ENCODE measurements around the gene LIN7A.

The LIN7A gene, protein sequence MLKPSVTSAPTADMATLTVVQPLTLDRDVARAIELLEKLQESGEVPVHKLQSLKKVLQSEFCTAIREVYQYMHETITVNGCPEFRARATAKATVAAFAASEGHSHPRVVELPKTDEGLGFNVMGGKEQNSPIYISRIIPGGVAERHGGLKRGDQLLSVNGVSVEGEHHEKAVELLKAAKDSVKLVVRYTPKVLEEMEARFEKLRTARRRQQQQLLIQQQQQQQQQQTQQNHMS

DNA sequence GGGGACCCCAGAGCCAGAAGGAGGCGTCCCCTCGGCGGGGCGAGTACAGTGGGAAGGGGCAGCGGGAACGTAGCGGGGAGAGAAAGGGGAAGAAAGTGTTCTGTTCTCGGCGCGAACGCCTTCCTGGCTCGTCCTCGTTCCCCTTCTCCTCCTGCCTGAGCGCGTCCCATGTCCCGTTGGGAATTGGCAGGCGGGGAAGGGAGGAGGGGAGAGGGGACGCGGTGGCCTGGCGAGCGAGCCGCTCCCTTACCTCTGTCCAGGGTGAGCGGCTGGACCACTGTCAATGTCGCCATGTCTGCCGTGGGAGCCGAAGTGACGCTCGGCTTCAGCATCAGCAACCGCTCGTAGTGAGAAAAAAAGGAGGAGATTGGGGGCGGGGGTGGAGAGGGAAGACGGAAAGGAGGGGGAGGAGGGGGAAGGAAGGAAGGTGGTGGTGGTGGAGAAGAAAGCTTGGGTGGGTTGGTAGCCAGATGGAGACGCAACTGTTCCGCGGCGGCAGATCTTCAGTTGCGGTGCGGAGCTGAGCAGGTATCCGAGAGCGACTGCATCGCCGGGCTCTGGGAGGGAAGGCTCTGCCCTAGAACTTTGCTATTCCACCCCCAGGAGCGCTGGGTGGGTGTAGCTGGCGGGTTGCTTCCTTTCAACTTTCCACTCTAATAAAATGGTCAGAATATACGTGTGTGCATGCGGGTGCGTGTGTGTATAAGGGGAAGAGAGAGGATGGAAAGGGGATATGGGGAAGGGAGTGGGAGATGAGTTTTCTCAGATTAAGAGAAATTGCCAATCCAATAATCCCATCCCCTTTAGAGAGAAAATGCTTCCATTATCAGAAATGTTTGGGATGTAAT, at the start of gene LIN7A:
LIN7A (minus strand) TSS at position 544 of the 848 bp plus-strand sequence; CDS start at position 332, 212 bp downstream.
- peak; percentile 75 for DNase-seq (ENCODE audit: low spot score)

DNA sequence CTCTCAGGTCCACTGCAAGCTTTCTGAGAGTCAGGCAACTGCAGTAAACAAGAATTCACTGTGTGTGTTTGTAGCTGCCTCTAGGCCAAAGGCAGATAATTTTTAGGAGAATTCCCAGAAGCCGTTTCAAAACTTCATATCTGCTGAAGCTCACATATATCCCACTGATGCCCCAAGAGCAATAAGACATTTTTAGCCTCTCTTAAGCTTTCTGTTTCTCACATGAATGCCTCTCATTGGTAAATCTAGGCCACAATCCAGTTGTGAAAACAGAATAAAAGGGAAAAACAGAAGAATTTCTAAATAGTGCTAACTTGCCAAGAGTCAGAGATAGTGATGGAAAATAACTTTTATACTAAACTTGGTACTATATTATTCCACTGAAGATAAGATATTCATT, 48.5 kb upstream of the LIN7A start:
- DNase-seq (ENCODE audit: low spot score): no peak

DNA sequence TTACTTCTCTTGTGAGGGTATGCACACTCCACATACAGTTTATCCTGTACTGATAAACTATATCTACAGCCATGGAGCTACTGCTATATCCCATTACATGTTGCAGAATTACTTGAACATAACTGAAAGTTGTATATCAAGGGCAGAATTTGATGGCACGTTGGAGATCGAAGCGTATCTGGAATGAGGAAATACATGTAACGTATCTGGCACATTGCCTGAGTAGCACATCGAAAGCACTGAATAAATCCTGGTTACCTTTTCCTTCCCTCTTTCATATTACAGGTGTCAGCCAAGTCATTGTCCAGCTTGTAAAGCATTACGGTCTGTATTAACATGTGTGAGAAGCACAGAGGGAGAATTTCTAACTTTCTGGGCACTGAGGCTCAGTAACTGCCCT, 42.1 kb upstream of the LIN7A start:
- DNase-seq (ENCODE audit: low spot score): no peak

DNA sequence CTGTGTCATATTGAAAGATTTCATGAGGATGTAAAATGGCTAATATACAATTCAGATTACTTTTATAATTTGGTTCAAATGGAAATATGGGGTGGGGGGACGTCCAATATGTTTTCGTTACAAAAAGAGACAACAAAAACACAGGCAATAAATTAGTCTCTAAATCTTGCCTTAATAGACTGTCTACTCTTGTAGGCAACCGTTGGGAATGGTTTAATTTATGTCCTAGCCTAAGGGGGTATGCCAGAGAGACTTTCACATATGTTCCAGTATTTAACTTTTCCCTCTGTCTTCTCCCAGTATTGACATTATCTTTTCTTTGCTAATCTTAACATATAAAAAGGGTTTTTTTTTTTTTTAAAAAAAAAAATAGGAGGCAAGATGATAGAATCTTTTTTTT, 41.5 kb upstream of the LIN7A start:
- DNase-seq (ENCODE audit: low spot score): no peak

DNA sequence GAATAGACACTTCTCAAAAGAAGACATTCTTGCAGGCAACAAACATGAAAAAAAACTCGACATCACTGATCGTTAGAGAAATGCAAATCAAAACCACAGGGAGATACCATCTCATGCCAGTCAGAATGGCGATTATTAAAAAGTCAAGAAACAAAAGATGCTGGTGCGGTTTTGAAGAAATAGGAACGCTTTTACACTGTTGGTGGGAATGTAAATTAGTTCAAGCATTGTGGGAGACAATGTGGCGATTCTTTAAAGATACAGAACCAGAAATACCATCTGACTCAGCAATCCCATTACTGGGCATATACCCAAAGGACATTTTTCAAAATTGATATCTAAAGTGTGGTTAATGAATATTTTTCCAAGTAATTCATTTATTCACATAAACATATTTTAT, 39.6 kb upstream of the LIN7A start:
- no peak for DNase-seq (ENCODE audit: low spot score)

DNA sequence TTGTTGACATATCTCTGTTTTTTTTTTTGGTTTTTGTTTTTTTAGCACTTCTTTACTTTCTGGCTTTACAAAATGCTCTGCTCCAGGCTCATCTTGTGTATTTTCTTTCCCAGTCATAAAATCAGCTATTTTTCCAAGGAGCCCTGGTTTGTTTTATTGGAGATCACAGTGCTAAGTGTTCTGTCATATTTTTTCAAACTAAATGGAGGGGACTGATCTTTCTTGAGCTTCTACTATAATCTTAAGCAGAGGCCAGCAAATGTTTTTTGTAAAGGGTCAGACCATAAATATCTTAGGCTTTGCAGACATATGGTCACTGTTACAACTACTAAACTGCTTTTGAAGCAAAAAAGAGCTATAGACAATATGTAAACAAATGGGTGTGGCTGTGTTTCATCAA, 30.6 kb upstream of the LIN7A start:
- DNase-seq (ENCODE audit: low spot score): no peak

DNA sequence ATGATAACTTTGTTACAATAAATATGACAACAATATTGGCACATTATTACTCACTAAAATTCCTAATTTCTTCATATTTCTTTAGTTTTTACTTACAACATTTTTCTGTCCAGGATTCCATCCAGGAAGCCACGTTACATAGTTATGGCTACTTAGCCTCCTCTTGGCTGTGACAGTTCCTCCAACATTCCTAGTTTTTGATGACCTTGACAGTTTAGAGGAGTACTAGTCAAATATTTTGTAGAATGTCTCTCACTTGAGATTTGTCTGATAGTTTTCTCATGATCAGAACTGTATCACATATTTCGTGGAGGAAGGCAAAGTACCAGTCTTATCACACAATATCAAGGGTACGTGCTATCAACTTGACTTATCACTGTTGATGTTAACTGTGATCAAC, 29.8 kb upstream of the LIN7A start:
- DNase-seq (ENCODE audit: low spot score): no peak

DNA sequence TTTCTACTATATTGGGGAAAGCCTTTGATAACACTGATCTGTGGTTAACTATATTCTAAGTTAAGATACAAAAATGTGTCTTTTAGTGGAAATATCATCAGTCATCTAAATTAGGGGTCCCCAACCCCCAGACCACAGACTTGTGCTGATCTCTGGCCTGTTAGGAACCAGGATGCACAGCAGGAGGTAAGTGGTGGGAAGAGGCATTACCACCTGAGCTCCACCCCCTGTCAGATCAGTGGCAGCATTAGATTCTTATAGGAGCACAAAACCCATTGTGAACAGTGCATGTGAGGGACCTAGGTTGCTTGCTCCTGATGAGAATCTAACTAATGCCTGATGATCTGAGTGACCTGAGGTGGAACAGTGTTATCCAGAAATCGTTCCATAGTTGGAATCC, 28.3 kb upstream of the LIN7A start:
- DNase-seq (ENCODE audit: low spot score): no peak

DNA sequence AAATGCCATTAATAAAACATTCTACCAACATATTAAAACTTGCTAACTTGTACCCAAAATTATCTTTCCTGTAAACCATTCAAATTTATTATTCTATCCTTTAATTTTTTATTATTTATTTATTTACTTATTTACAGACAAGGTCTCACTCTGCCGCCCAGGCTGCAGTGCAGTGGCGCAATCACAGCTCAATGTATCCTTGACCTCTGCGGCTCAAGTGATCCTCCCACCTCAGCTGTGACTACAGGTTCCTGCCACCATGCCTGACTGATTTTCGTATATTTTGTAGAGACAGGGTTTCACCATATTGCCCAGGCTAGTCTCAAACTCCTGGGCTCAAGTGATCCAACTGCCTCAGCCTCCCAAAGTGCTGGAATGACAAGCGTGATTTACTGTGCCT, 20.4 kb upstream of the LIN7A start:
- no peak for DNase-seq (ENCODE audit: low spot score)

DNA sequence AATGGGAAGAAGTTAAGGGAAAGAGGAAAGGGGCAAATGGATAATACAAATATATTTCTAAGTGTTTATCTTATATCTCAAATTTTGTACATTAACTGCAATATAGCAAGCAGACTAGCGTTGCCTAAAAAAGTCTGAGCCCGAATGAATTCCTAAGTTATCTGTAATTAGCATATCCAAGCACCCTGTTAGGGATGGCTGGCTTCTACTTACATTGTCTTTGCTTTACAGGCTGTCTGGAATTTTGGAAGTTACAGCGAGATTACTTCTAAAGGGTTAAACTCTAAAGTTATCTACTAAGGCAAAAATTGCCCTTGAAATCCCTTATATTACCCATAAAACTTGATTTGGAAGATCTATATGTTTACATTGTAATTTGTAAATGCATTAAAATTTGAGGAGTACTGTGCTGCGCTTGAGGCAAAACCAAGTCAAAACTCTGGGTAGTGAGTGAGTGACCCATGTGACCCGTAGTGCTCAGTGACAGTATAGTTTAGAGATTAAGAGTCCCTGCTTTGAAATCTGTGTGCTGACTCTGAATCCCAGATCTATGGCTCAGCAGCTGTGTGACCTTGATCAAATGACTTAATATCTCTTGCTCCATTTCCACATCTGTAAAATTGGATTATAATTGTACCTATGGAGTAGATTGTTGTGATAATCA, 17.3 kb upstream of the LIN7A start:
- no peak for DNase-seq (ENCODE audit: low spot score)

DNA sequence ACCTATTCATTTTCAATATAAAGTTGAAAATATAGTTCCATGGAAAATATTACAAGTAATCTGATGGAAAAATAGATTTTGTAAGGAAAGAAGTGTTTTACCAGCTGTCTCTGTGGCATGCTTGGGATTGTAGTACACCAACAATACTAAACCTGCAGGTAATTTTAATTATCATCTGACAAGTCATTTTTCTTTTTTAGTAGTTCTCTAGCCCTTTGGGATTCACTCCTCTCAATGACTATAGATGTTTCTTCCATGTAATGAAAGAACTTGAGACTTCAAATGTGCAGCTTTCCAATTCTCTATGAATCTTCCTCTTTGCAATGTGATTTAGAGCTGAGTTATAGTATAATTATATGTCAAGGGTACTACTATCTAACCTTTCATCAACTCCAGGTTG, 14.7 kb upstream of the LIN7A start:
- DNase-seq (ENCODE audit: low spot score): no peak

DNA sequence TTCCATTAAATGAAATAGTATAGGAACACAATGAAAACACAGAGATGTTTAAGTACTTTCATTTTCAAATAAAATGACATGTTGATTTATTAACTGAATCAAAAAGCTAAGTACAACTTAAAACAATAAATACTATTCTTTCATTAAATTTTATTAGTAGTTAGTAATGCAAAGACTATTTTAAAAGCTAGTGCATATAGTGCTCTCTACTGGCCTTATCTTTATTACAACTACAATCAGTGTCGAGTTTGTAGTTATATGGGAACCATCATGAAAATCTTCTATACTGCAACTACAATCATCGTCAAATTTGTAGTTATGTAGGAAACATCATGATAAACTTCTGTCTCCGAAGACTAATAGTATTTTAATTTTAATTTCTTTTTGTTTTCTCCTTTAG, 8.9 kb upstream of the LIN7A start:
- peak; percentile 33 for DNase-seq (ENCODE audit: low spot score)

DNA sequence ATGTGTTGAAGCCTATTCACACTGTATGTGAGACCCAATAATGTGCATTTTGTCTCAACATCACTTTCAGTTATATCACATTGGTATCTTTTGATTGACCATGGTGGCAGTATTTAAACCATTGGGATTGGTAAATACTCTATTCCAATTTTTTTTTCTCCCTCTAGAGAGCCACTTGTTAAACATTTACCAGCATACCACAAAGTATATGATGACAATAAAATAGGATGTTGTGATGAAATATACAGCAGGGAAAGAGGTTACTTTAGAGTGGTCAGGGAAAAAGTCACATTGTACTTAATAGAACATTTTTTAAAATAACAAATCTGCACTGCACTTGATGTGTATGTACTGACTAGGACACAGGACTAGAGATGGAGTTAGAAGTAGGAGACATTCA, 5.6 kb upstream of the LIN7A start:
- DNase-seq (ENCODE audit: low spot score): no peak

DNA sequence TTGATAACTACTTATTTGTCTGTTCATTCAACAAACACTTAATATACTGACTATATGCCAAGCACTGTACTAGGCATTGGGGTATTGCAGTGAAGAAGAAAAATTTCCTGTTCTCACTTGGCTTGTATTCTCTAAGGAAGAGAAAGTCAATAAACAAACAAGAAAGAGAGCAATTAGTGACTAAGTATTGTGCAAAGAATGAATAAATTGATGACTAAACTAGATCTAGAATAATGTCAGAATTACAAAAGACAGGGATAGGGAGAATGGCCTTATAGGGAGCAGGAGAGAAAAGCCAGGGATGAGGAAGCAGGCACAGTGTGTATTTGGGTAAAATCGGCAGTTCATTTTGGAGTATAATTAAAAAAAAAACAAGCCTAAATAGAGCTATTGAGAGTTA, 4.2 kb upstream of the LIN7A start:
- DNase-seq (ENCODE audit: low spot score): no peak

DNA sequence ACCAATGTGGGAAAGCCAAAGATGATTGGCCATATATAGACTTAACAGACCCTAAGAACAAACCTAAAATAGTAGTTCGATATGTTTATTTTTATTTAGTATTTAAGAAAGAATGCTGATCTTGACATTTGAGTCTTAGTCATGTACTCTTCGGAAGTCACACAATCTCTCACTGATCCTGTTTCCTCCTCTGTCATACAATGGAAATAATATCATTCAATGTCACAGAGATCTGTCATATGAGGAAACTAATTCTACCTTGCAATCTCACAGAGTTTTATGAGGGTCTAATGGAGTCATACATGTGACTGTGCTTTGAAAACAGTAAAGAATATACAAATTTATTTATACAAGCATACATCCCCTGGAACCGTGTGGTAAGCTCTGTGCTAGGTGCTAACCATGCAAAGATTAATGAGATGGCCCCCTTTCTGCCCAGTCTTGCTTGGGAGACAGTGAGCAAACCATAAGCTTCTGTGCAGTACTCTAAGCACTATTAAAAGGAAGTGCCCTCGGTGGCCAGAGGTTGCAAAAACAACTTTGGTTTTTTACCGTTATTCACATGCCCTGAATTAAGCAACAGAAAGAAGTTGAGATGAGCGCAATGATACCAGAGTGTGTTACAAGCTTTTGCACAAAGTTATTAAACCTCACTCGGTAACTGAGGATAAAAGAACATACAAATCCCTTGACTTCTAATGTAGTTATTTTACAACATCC, 1.7 kb upstream of the LIN7A start:
- DNase-seq (ENCODE audit: low spot score): no peak

DNA sequence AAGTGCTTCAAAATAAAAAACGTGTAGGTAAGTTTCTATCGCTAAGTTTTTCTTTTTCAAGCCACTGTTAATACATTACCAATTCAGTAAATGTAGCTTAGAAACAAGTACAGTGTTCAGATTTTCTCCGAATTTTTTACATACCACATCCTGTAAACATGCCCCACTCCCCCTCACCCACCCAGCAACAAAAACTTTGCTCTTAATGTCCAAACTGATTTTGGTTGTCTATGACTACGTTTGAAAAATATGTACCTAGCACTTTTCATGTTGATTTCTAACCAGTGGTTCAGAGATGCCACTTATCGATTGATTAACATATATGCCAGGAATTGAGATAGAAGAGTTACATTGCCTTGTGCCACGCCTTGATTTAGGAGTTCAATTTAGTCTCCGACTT, 663 bp upstream of the LIN7A start:
- DNase-seq (ENCODE audit: low spot score): no peak

DNA sequence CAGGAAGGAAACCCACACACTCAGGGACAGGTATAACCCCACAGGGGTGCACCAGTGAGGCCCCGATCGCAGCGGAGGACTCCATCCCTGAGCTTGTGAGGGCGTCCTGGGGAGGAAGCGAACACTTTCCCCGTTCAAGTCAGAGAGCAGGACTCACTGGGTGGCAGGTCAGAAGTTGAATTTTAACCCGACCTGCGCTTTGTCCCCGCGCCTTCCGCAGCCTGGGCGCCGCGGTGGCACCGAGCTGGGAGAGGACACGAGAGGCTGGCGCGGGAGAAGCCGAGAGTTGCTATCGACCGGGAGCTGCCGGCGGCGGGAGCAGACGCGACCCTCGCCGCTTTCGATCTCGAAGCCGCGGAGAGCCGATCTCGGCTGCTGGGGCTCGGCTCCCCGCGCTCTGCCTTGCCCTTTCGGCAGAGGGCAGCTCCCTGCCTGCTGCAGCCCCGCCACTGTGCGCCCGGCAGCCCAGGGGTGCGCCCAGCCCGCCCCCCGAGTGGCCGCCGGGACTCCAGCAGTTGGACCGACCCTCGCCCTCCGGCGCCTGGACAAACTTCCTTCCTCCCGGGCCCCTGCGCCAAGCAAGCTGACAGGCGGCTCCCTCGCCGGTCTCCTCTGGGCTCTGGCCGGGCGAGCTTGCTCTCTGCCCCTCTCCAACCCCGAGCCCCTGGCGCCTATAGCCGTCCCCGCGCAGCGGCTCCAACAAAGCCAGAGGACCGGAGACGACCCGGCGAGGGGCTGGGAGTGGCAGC, 918 bp downstream of the LIN7A start:
- DNase-seq (ENCODE audit: low spot score): peak; percentile 41

DNA sequence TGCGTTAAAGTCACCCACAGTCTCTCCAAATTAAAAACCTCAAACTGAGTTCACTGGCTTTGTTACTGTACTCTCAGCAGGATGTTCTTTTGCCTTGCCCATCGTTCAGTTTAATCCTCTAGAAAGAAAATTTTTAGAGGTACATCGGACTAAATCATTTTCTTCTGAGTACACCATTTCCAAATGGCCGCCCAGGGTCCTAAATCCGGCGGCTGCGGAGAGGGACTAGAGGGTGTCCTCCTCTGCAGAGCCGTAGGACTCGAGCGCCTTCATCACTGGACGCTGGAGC, 1.4 kb downstream of the LIN7A start:
- peak; percentile 76 for DNase-seq (ENCODE audit: low spot score)

DNA sequence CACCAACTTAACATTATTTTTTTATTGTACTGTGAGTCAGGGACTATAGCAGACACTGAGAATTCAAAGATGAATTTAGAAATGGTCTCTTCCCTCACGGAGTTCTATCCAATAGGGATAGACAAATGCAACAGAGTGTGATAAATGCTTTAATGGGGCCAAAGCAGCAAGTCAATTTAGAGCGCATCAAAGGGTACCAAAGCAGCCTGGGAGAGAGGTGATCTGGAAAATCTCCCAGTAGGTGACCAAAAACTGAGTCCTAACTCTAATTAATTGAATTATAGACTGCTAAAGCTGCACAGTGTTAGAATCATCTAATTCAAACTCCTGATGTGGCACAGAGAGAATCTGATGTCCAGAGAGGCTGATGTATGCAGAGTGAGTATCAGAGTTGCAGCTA, 2.6 kb downstream of the LIN7A start:
- peak; percentile 54 for DNase-seq (ENCODE audit: low spot score)

DNA sequence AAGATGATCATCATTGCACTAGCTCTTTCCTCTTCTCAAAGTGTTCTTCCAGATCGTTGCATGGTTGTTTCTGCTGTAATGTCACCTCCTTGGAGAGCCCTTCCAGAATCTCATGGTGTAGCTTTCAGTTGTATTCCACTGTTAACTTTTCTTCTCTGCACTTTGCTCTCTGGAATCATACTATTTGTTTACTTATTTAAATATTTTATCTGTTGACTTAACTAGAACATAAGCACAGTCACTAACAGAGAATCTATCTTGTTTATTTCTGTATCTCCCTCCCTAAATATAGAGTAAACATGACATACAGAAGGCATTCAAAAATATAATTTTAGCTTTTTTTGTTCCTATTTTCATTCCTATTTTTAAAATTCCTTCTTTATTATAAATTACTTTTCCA, 11.8 kb downstream of the LIN7A start:
- DNase-seq (ENCODE audit: low spot score): no peak

DNA sequence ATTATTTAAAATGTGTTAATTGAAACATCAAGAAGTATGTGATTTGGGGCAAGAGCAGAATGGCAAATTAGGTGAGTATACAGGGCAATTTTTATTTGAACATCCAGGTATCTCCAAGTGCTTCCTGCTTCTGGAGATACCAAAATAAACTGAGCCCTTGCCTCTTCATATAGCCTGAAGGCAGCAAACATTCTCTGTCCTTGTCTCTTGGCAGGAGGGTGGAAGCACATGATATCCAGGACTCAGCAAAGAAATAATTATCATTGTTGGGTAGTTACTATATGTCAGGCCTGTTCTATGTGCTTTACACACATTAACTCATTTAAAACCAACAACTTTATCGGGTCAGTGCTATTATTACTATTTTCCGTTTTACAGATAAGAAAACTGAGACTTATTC, 12.5 kb downstream of the LIN7A start:
- no peak for DNase-seq (ENCODE audit: low spot score)

DNA sequence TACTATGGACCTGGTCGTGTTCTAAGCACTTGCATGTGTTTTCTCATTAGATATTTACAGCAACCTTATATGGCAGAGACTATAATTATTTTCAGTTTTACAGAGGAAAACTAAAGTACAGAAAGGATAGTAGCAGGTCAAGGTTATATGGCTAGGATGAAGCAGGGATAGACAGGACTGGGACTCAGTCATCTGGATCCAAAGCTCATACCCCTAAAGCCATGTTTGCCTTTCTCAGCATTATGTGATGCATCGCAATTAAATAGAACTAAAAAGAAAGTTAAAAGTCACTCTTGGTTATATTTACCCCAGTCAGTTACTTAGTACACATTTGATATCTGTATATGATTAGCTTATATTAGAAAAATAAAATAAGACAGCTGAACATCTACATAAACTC, 13.3 kb downstream of the LIN7A start:
- no peak for DNase-seq (ENCODE audit: low spot score)
